HG03442 (cell line): ENCODE results near the gene MLX.
A peak's percentile ranks its signal among the peaks of the same experiment; 100 is the strongest.
"Not testable (repeated sequence)": the region's sequence is repeated elsewhere in the genome, so short reads cannot be mapped to it uniquely, and the experiment has no call there.

Source experiments
- ATAC-seq: cut with Tn5 transposase; IDR thresholded peaks from one replicate; pipeline ENCODE4 v1.9.1; 2021; ENCODE audit warnings: mild to moderate bottlenecking, moderate library complexity; ENCODE audit not compliant: unreplicated experiment

The MLX gene

GRCh38 chr17:42577532-42578281 is 10.8 kb downstream of the MLX start, which contains the start of gene PSMC3IP:
TSS of gene PSMC3IP (minus strand) at chr17:42577729. CDS start at chr17:42577686, 43 bp downstream.
- peak; percentile 76 for ATAC-seq

- ATAC-seq, result peak; percentile 49
These were observed 11.5 kb downstream of the MLX start for GRCh38 chr17:42578282-42578869.

DNA sequence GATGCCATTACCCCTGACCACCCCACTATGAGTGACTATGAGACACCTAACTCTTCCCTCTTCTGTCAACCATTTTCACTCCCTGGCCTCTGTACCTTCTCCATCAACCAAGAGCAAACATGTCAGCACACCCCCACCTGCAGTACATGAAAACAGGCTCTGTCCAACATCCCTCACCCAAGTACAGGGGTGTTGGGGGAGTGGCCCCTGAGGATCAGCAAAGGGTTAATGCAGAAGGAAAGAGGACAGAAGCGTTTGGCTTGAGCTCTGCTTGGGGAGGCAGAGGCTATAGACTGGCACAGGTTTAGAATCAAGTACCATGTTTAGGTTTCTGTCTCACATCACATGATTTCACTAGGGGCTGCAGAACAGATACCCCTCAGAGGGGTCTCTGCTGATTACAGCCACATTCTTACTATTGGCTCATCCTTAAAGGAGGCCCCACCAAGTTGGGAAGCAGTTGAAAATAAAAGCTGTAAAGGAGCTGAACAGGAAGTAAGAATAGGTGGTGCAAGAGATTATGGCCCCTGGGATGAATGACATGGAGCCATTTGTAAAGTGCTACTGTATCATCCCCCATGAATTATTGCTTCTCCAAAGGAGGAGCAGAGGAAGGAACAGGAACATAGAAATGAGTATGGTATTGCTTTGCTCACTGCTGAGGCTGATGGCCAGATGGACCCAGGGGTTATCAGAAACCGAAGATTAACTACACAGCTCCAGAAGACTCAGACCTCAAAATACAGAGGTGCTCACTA is 13.1 kb downstream of the MLX start:
- no peak for ATAC-seq

DNA sequence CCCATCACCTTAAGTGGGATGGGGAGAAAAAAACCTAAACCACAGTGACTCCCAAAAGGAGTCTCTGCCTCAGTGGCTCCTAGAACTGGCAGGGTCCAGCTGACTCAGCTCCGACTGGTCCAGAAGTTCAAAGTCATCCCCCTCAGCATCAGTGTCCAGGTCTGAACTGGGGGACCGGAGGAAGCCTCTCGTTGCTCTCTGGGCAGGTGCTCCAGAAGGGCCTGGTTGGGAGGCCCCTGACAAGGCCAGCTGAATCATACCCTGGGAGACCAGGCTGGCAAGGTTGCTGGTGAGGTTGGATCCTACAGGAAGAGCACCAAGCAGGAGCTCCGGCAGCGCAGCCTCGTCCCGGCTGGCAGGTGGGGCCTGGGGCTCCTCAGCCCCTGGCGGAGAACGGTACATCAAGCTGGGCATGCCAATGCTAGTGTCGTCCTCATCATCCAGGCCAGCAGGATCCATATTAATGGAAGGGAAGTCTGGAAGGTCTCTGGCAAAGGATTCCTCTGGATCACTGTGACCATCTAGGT is 14.9 kb downstream of the MLX start:
- ATAC-seq, result no peak

DNA sequence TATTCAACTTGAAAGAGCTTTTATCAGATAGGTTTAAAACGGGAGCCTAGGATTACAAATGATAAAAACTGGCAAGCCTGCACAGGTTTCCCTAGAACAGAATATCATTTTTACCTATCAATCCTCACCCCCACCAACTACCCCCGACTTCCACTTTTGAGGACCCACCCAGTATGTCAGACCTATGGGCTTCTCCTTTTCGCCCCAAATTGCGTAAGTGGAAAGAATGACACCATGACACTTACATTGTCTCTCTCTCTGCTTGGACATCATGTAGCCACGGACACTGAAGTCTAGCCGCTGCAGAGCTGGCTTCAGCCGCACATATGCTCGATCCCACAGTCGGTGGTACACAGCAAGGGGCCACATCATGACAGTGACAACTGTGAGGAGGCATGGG is 18.0 kb downstream of the MLX start:
- no peak for ATAC-seq

DNA sequence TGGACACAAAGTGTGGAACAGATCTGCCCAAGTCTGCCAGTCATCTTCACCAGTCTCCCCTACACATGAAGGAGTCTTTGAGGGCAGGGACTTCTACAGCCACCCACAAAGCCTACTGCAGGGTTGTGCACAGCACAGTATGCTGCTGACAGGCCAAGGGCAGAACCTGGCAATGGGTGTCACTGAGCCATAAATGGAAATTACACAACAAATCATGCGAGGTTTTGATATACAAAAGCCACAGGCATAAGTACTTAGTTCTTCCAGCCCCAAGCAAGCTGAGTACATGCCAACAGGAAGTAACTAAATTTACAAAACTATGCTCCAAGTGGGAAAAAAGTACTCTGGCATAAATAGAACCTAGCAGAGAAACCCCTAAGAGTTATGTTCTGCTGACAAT is 18.5 kb downstream of the MLX start:
- no peak for ATAC-seq

DNA sequence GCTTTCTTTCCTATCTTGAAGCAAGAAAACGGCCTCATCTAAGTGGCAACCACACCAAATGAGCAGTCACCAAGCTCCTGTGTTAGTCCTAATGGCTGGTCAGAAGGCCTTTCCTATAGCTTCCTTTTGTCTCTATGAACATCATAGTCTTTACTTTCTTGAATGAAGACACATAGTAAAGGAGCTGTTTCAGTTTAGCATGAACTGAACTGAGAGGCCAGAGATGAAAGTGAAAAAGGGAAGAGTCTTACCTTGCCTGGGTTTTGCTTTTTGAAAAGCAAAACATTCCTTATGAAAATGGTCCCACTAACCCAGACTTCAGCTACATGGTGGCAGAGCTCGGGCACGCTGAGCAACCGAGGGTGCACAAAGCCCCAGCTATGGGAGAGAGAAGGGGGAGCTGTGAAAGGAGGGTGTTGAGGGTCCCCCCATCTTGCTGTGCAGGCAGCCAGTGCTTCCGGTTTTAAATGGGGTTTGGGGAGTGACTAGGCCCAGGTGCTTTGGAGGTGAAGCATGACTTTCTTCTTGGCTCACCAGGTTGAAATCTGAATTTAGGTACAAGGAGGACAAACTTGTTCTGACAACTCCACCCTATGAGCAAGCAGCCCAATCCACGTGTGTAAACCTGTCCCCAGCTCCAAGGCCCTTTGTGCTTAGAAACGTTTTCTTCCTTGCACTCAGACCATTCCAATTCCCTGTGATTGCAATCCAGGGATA is 19.8 kb downstream of the MLX start:
- no peak for ATAC-seq

GRCh38 chr17:42590886-42591285 is 24.0 kb downstream of the MLX start:
- ATAC-seq, result no peak

GRCh38 chr17:42591411-42591810 is 24.5 kb downstream of the MLX start:
- ATAC-seq, result no peak

DNA sequence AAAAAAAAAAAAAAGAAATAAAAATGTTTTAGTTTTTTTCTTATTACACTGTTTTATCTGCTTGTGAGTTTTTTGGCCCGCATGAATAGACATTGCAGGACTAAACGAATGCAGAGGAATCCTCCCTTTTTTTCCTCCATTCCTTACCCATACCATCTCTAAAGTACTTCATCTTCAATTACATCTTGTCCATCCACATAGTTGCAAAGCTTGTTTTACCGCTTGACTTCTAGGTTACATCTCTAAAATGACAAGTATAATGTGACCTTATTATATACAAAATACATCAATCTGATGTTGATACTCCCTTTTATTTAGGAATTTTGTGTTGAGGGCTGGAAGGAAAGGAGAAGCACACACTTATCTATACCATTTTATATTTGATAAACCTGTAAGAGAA is 29.5 kb downstream of the MLX start:
- no peak for ATAC-seq

DNA sequence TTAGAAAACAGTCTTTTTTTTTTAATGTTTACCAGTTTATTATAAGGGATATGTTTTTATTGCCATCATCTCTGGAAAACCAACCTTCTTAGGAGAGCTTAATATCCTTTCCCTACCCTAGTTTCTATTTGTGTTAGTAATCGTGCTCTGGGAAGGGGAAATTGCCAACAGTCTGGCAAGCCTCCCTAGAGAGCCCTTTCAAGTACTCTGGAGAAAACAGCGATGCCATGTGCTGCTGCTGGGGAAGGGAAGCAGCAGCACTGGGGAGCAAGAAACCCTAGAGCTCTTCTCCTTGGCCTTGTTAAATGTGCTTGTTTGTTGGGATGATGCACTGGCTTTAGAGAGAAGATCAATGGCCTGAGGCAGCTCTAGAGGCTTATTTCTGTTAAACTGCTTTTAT is 32.0 kb downstream of the MLX start:
- no peak for ATAC-seq

- ATAC-seq, result no peak
These were observed 36.4 kb downstream of the MLX start for GRCh38 chr17:42603318-42603717.

DNA sequence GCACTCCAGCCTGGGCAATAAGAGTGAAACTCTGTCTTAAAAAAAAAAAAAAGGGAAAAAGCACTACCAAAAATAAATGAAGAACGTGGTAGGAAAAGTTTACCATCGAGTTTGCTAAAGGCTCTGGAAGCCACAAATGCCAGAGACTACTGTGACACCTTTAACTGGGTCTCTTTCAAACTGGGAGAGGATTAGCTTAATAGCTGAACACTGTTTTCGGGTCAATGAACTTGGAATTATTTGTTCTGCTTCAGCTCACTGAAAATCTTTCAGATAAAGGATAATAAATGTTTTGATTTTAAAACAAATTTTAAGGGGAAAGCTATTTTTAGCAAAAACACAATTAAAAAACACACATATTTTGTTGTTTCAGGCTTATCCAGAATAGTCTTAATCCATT is 40.9 kb downstream of the MLX start:
- no peak for ATAC-seq

- ATAC-seq, result peak; percentile 1
These were observed 41.6 kb downstream of the MLX start for GRCh38 chr17:42608305-42609181.

DNA sequence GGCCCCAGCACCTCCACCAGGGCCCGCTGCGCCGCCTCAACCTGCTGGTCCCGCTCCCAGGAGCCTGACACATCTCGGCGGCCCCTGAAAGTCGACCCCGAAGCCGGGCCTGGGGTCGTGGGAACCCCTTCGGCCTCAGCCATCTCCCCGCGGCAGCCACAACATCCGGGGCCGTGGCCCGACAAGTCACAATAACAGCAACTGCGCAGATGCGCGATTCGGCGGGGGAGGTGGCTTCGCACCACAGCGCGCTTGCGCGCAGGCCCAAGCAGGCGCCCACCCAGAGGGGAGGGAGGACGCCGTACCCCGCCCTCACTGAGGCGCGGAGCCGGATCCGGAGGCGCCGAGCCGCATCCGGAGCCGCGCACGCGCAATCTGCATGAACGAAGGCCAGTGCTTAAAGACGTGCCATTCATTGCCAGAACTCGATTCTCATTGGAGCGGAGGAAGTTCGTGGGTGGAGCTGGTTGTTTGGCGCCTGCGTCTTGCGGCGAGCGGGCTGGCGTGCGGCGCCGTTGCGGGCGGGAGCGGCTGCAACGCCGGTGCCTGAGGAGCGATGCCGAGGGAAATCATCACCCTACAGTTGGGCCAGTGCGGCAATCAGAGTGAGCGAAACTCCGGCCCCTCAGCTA is 42.4 kb downstream of the MLX start, which contains the start of the genes RETREG3 and TUBG1:
RETREG3 (minus strand) TSS at position 193 of the 632 bp plus-strand sequence; CDS start at position 143, 50 bp downstream.
TUBG1 (plus strand) TSS at position 502 of the 632 bp plus-strand sequence; CDS start at position 557, 55 bp downstream.
- ATAC-seq, result peak; percentile 88

DNA sequence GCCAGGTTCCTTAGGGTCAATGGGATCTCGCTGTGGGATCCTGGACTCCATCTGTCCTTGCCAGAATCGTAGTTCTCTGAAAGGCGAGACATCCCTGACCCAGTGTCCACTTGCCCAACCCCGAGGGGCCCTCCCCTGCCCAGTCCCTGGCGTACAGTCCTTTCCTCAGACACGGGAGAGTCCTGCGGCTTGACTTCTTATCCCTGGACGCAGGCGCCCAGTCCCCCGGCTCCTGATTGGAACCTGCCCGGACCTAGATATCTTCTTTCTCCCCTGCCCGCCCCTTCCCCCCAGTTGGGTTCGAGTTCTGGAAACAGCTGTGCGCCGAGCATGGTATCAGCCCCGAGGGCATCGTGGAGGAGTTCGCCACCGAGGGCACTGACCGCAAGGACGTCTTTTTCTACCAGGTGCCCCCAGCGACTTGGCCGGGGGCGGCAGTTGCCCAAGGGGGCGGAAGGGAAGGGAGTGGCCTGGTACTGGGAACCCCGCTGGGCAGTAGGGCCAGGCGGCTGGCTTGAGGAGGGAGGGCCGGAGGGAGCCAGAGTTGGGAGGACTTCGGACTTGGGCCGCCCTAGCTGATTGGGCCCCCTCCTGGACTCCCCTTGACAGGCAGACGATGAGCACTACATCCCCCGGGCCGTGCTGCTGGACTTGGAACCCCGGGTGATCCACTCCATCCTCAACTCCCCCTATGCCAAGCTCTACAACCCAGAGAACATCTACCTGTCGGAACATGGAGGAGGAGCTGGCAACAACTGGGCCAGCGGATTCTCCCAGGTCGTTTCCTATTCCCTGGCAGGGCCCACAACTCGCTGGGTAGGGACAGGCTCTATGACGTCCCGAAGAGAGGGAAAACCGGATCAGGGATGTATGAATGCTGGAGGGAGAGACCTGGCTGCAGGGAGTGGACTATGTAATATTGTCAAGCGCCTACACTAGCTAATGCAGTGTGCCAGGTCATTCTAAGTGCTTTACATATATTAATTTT is 43.2 kb downstream of the MLX start:
- not testable (repeated sequence) for ATAC-seq

DNA sequence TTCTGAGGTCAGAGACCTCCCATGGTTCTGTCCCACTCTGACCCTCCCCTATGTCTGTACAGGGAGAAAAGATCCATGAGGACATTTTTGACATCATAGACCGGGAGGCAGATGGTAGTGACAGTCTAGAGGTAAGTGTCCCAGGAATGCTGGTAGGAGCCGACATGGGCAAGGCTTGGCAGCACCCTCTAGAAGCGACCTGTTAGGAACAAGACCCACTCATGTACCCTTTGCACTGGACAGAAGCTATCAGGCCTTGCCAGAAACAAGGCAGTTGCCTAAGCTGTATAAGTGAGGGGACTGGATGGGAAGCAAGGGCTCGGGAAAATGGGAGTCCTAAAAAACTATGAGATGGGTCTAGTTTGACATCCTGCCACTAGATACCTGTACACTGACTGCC is 45.1 kb downstream of the MLX start:
- ATAC-seq, result no peak

DNA sequence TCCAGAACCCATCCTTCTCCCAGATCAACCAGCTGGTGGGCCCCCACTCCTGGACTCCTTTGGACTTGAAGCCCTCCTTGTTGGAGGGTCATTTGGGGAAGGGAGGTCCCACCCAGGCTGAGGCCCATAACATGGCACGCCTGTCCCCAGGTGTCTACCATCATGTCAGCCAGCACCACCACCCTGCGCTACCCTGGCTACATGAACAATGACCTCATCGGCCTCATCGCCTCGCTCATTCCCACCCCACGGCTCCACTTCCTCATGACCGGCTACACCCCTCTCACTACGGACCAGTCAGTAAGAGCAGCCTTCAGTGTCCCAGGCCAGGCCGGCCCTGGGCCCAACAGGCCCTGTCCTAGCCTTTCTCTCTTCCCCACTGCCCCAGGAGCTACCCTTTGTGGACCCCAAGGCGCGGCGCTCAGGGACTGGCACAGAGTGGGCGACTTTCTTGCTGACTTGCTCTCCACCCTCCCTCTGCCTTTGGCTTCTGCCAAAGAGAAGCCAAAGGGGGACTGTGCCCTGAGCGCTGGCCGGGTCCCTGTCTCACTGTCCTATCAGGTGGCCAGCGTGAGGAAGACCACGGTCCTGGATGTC is 46.9 kb downstream of the MLX start:
- ATAC-seq, result no peak
